K562 (cell line): Measurements from ENCODE around the gene TRIM4. TPM values are rescaled to one million over a fixed set of nuclear protein-coding genes. Genes with fewer than 3 reads are reported as not detected.

Source experiments
- ATAC-seq: fragments of 200-7000 bp; cut with Tn5 transposase; 3 replicates; pipeline ENCODE4 v1.9.1; 2020; ENCODE audit warnings: moderate library complexity
- BruUV-seq: library from RNA; stranded (reverse); fragments of 400-500 nt; replicated peaks from 2 replicates; lab custom pipeline; 2021; lab: Mats Ljungman, UMichigan
- CTCF ChIA-PET: fragments of 300-600 bp; formaldehyde crosslinking; extraction: SDS; loops from one replicate; lab custom pipeline; 2021; ENCODE audit warnings: low intra/inter-chr PET ratio; lab: Yijun Ruan, JAX
- POLR2A ChIA-PET: fragments of 300-600, 350-650 bp; sonication (Branson Sonifier 250); formaldehyde crosslinking; extraction: SDS; loops from one replicate; lab custom pipeline; 2021; ENCODE audit warnings: antibody characterized with exemption, inconsistent platforms; lab: Yijun Ruan, JAX
- DNase-seq, 4 experiments: peaks; one replicate each; pipeline versions ENCODE4 v3.0.0 to v3.0.0-alpha.2; 2011 to 2018; ENCODE audit warnings: low spot score in 3 of 4, mixed read lengths in 3 of 4; ENCODE audit errors: extremely low read depth in 1 of 4
- FAIRE-seq: peaks from 2 replicates; lab custom pipeline; 2011; peaks lifted over from hg19 to GRCh38; lab: Jason Lieb, UNC
- H2AFZ ChIP-seq: 2 replicates; pipeline ENCODE4 v1.6.0; 2011; ENCODE audit warnings: low read depth, low read length, control low read depth, inconsistent platforms
- H3K27ac ChIP-seq: fragments of 200-600 bp; 3 replicates; pipeline ENCODE4 v1.8.0; 2011; ENCODE audit warnings: low read depth, mild to moderate bottlenecking, control low read depth, inconsistent platforms, low read length, moderate library complexity, mixed read lengths; ENCODE audit errors: extremely low read depth
- H3K27me3 ChIP-seq, 2 experiments: fragments of 300-600 bp in 1 of 2; 2 replicates in 1 of 2; 3 replicates in 1 of 2; pipeline versions ENCODE4 v1.6.0 to v1.8.0; 2011; ENCODE audit warnings: inconsistent platforms in 2 of 2, low read length in 2 of 2, mild to moderate bottlenecking in 1 of 2, mixed read lengths in 1 of 2, moderate library complexity in 1 of 2; ENCODE audit not compliant: control insufficient read depth in 2 of 2, insufficient read depth in 2 of 2
- H3K36me3 ChIP-seq: fragments of 300-600 bp; 3 replicates; pipeline ENCODE4 v1.8.0; 2011; ENCODE audit warnings: mild to moderate bottlenecking, low read length, inconsistent platforms; ENCODE audit not compliant: control insufficient read depth, insufficient read depth
- H3K4me1 ChIP-seq, 2 experiments: fragments of 200-600 bp in 1 of 2; replicated peaks in 1 of 2; 2 replicates in 1 of 2; 3 replicates in 1 of 2; pipeline versions ENCODE4 v1.5.1 to v1.8.0; 2011; ENCODE audit warnings: inconsistent platforms in 2 of 2, low read length in 2 of 2, mild to moderate bottlenecking in 1 of 2, mixed read lengths in 1 of 2, moderate library complexity in 1 of 2; ENCODE audit not compliant: control insufficient read depth in 2 of 2, insufficient read depth in 2 of 2
- H3K4me2 ChIP-seq: 2 replicates; pipeline ENCODE4 v1.6.1; 2011; ENCODE audit warnings: low read length, control low read depth, inconsistent platforms, mixed read lengths; ENCODE audit not compliant: insufficient read depth
- H3K4me3 ChIP-seq: fragments of 200-600 bp; sonication (generic), shearing (Covaris generic); 2 replicates; pipeline ENCODE4 v1.5.1; 2016; ENCODE audit warnings: control low read depth, inconsistent platforms
- H3K79me2 ChIP-seq: fragments of 200-600 bp; 3 replicates; pipeline ENCODE4 v1.8.0; 2011; ENCODE audit warnings: low read length, inconsistent platforms; ENCODE audit not compliant: control insufficient read depth, insufficient read depth
- H3K9ac ChIP-seq, 2 experiments: 2 replicates each; pipeline versions ENCODE4 v1.6.0 to v1.6.1; 2011; ENCODE audit warnings: low read depth in 2 of 2, low read length in 2 of 2, control low read depth in 1 of 2, inconsistent platforms in 1 of 2, mild to moderate bottlenecking in 1 of 2, mixed read lengths in 1 of 2; ENCODE audit not compliant: insufficient read depth in 1 of 2
- H3K9me1 ChIP-seq: one replicate; pipeline ENCODE4 v1.6.0; 2011; ENCODE audit warnings: inconsistent platforms, mild to moderate bottlenecking, low read length, moderate library complexity; ENCODE audit not compliant: control insufficient read depth, insufficient read depth
- H3K9me3 ChIP-seq: replicated peaks from 2 replicates; pipeline ENCODE4 v1.5.1; 2011; ENCODE audit warnings: low read depth, low read length, inconsistent platforms; ENCODE audit not compliant: control insufficient read depth, insufficient read depth
- H4K20me1 ChIP-seq: replicated peaks from 2 replicates; pipeline ENCODE4 v1.6.1; 2011; ENCODE audit warnings: low read length, inconsistent platforms, mixed read lengths; ENCODE audit not compliant: control insufficient read depth, insufficient read depth
- CREBBP ChIP-seq: IDR thresholded peaks from one replicate; pipeline ENCODE4 v1.6.1; 2012; ENCODE audit warnings: low read depth, mild to moderate bottlenecking, control low read depth, inconsistent platforms, low read length
- FOXJ2 ChIP-seq: fragments of 200-800 bp; sonication (Bioruptor generic); IDR thresholded peaks from 2 replicates; pipeline ENCODE4 v1.6.1; 2016; ENCODE audit warnings: missing genetic modification characterization, missing compliant biosample characterization
- HDAC2 ChIP-seq: fragments of 450-650 bp; IDR thresholded peaks from 2 replicates; pipeline ENCODE4 v1.6.1; 2016; ENCODE audit warnings: mild to moderate bottlenecking
- KDM4B ChIP-seq, 2 experiments: fragments of 450-650 bp in 1 of 2; sonication (generic) in 1 of 2; IDR thresholded peaks; 2 replicates each; pipeline ENCODE4 v1.6.1; 2016 to 2017; ENCODE audit warnings: borderline replicate concordance in 2 of 2, antibody characterized with exemption in 1 of 2, low read depth in 1 of 2, mild to moderate bottlenecking in 1 of 2
- MED1 ChIP-seq: sonication (generic); formaldehyde crosslinking; IDR thresholded peaks from 2 replicates; pipeline ENCODE4 v1.8.1; 2023; ENCODE audit warnings: missing genetic modification reagents, borderline replicate concordance
- NRF1 ChIP-seq, 2 experiments: fragments of 450-650 bp; IDR thresholded peaks in 1 of 2; conservative IDR thresholded peaks in 1 of 2; 2 replicates each; pipeline ENCODE4 v1.6.1; 2014; ENCODE audit warnings: mild to moderate bottlenecking in 2 of 2
- PPARD ChIP-seq: fragments of 250-450 bp; sonication (Bioruptor Pico); IDR thresholded peaks from 2 replicates; pipeline ENCODE4 v1.8.0; 2022; ENCODE audit warnings: inconsistent platforms, mild to moderate bottlenecking, moderate library complexity
- PTTG1 ChIP-seq: fragments of 450-650 bp; IDR thresholded peaks from 2 replicates; pipeline ENCODE4 v1.6.1; 2016; ENCODE audit warnings: low read depth, mild to moderate bottlenecking, missing genetic modification characterization, missing compliant biosample characterization
- RBM14 ChIP-seq: fragments of 200-400 bp; formaldehyde crosslinking; IDR thresholded peaks from 2 replicates; pipeline ENCODE4 v1.6.1; 2018; ENCODE audit warnings: low read depth, mild to moderate bottlenecking, low read length, moderate library complexity, borderline replicate concordance; ENCODE audit not compliant: insufficient read depth
- RFX1 ChIP-seq: fragments of 450-650 bp; IDR thresholded peaks from 2 replicates; pipeline ENCODE4 v1.6.1; 2016; ENCODE audit warnings: mild to moderate bottlenecking, moderate library complexity
- SNIP1 ChIP-seq: fragments of 450-650 bp; IDR thresholded peaks from 2 replicates; pipeline ENCODE4 v1.7.1; 2017; ENCODE audit warnings: low read depth, mild to moderate bottlenecking
- TCF7L2 ChIP-seq: fragments of 150-350 bp; IDR thresholded peaks from 2 replicates; pipeline ENCODE4 v1.6.1; 2016; ENCODE audit warnings: low read depth, mild to moderate bottlenecking, low read length, moderate library complexity
- TEAD4 ChIP-seq, 2 experiments: sonication (generic) in 1 of 2; formaldehyde crosslinking in 1 of 2; IDR thresholded peaks; 2 replicates each; pipeline versions ENCODE4 v1.6.1 to v1.8.0; 2012 to 2022; ENCODE audit warnings: borderline replicate concordance in 1 of 2, inconsistent platforms in 1 of 2, low read length in 1 of 2, mild to moderate bottlenecking in 1 of 2, missing genetic modification reagents in 1 of 2
- XRCC4 ChIP-seq: IDR thresholded peaks from one replicate; pipeline ENCODE4 v1.6.1; 2011; ENCODE audit not compliant: insufficient read depth, insufficient read length; ENCODE audit errors: extremely low read depth
- ZNF232 ChIP-seq: sonication (generic); formaldehyde crosslinking; IDR thresholded peaks from 2 replicates; pipeline ENCODE4 v1.8.0; 2022; ENCODE audit warnings: mild to moderate bottlenecking, missing genetic modification reagents
- ZNF263 ChIP-seq: sonication (generic); formaldehyde crosslinking; IDR thresholded peaks from 2 replicates; pipeline ENCODE4 v1.8.0; 2022; ENCODE audit warnings: mild to moderate bottlenecking, missing genetic modification reagents, borderline replicate concordance
- ZNF740 ChIP-seq, 3 experiments: fragments of 200-800 bp in 1 of 3; sonication (Bioruptor generic) in 1 of 3; sonication (generic) in 1 of 3; formaldehyde crosslinking in 1 of 3; IDR thresholded peaks; 2 replicates each; pipeline versions ENCODE4 v1.6.1 to v1.8.0; 2016 to 2022; ENCODE audit warnings: mild to moderate bottlenecking in 2 of 3, missing compliant biosample characterization in 2 of 3, missing genetic modification characterization in 2 of 3, missing genetic modification reagents in 1 of 3
- ZNF764 ChIP-seq: fragments of 250-450 bp; sonication (Bioruptor Pico); IDR thresholded peaks from 2 replicates; pipeline ENCODE4 v1.4.0; 2020; ENCODE audit warnings: low read depth, mild to moderate bottlenecking, moderate library complexity
- WGBS: fragments of 100-300 bp; shearing (Covaris generic); methylation state at CpG from one replicate; pipeline ENCODE4 v1.1.6; 2016; ENCODE audit warnings: low coverage, mixed read lengths; ENCODE audit not compliant: insufficient coverage; ENCODE audit errors: missing lambda C conversion rate; 5-methylcytosine and 5-hydroxymethylcytosine counted together
- in situ Hi-C: fragments of 300-500 bp; cut with MboI; formaldehyde crosslinking; loops from 4 replicates; pipeline ENCODE4 v1.15.0; 2018; ENCODE audit warnings: inconsistent platforms, mixed read lengths
- intact Hi-C: fragments of 100-400 bp; cut with micrococcal nuclease; formaldehyde crosslinking; loops from 2 replicates; pipeline ENCODE4 v1.14.2; 2022
- polyA plus RNA-seq, 8 experiments: library from polyadenylated mRNA; depleted of rRNA in 4 of 8; stranded (reverse) in 5 of 8; unstranded in 3 of 8; fragments of >200 nt; fragmentation: Nextera tagmentation in 2 of 8; fragmentation: Illumina TruSeq in 1 of 8; extraction: Ambion mirVana in 2 of 8; extraction: Trizol in 1 of 8; gene quantifications; 2 replicates each; pipeline versions ENCODE4 v1.2.1 to v1.2.3, GENCODE V29; 2011 to 2014; ENCODE audit warnings: inconsistent platforms in 1 of 8, missing spikeins in 1 of 8
- total RNA-seq, 7 experiments: library from RNA; depleted of rRNA in 6 of 7; stranded (reverse); fragments of >200 nt in 6 of 7; fragmentation: Illumina TruSeq in 2 of 7; extraction: Trizol in 2 of 7; gene quantifications; 2 replicates each; pipeline versions ENCODE4 v1.2.1 to v1.2.3, GENCODE V29; 2011 to 2021; ENCODE audit warnings: low replicate concordance in 1 of 7

The TRIM4 gene
- total and polyA plus RNA-seq, 9 of the 15 experiments (the other 6 are each of a cell fraction or from before 2014, with no cell fraction given), result 6.2 to 28.3 (median 22.4) TPM

DNA sequence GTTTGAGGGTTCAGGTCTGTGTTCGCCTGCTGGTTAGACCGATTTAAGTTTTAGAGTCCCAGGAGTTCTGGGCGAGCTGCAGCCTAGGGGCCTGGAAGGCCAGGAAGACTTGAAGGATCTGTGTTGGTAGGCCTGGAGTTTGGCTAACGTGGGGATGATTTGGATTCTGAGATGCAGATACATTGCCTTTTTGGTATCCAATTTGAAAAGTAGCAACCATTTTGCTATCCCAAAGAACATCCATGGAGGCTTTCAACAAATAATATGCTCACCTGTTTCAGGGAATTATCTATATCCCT, 433 bp upstream of the TRIM4 start (continued):
- TF ChIP-seq HDAC2 (no peak), XRCC4 (no peak), TCF7L2 (no peak), SNIP1 (no peak), ZNF263 (no peak)

GRCh38 chr7:99910976-99911375, 8.4 kb downstream of the TRIM4 start:
- 100% methylated on average over 2 of the region's 2 CpGs for WGBS
- POLR2A ChIA-PET, result interaction anchor here (0.8 kb wide), 1 partner anchor 14 kb away, joined by 3 read pairs; no protein-coding TSS in a partner anchor
- peaks cover 36% of the 10 kb centered on the region for H3K79me2 ChIP-seq
- no peak for TF ChIP-seq ZNF232 (CRISPR knock-in tag)
- no peak for TF ChIP-seq MED1 (CRISPR knock-in tag)
- no peak for TF ChIP-seq ZNF740 (CRISPR knock-in tag; IDR thresholded peaks at IDR 0.05)
- TF ChIP-seq ZNF740 (tag; IDR thresholded peaks at IDR 0.05), result no peak
- TF ChIP-seq FOXJ2 (tag), result no peak
- no peak for TF ChIP-seq KDM4B (IDR thresholded peaks at IDR 0.05; ENCODE audit: borderline replicate concordance in 2 of 2, low read depth in 1 of 2)
- no peak for TF ChIP-seq PPARD (CRISPR knock-in tag)
- TF ChIP-seq TEAD4 (IDR thresholded peaks at IDR 0.05; ENCODE audit: low read length), result no peak
- TF ChIP-seq TEAD4 (CRISPR knock-in tag; IDR thresholded peaks at IDR 0.05; ENCODE audit: borderline replicate concordance), result no peak
- TF ChIP-seq ZNF764 (CRISPR knock-in tag), result no peak
- no peak for TF ChIP-seq CREBBP
- no peak for TF ChIP-seq PTTG1 (tag)
- TF ChIP-seq RBM14, result no peak
- no peak for TF ChIP-seq NRF1 (conservative IDR thresholded peaks at IDR 0.05 in 1 of 2, IDR thresholded peaks at IDR 0.05 in 1 of 2)
- TF ChIP-seq RFX1, result no peak

More at GRCh38 chr7:99910976-99911375, 8.4 kb downstream of the TRIM4 start:
- Histone ChIP-seq H3K4me2 (no peak overlapping the region), H3K9ac (no peak overlapping the region), H3K27ac (no peak overlapping the region), H4K20me1 (peaks cover 3% of the 10 kb centered on the region; the same call in 1 of the 2 replicates), H2AFZ (no peak overlapping the region), H3K9me3 (no peaks in the 10 kb centered on the region), H3K36me3 (peaks cover 73% of the 10 kb centered on the region), H3K27me3 (no peaks in the 10 kb centered on the region), H3K9me1 (no peaks in the 10 kb centered on the region), H3K4me3 (no peak overlapping the region), H3K4me1 (no peaks in the 10 kb centered on the region)
- in situ Hi-C loops (no loop called here), intact Hi-C loops (loop anchor here (5.0 kb wide), 1 partner anchor 141 kb away; no protein-coding TSS in a partner anchor)
- FAIRE-seq, result no peak
- DNase-seq, result no peak
- no peak for ATAC-seq
- BruUV-seq, result no TSS peak
- CTCF ChIA-PET, result interaction anchor here (3.6 kb wide), 1 partner anchor 79 kb away, joined by 24 read pairs; no protein-coding TSS in a partner anchor
